Activated CD4-positive, alpha-beta memory T cell treated with anti-CD3 and anti-CD28 coated beads for 36 hours (primary cell): ENCODE measurements around the gene GCLM. TPM values are rescaled to one million over a fixed set of nuclear protein-coding genes. Genes with fewer than 3 reads are reported as not detected.

Source experiments
- CTCF ChIA-PET: fragments of 350-600 bp; sonication (Branson Sonifier 250); formaldehyde crosslinking; loops from one replicate; lab custom pipeline; 2021; ENCODE audit warnings: antibody characterized with exemption, inconsistent platforms; lab: Charles Lee
- POLR2A ChIA-PET: fragments of 350-600 bp; sonication (Branson Sonifier 250); formaldehyde crosslinking; loops from one replicate; lab custom pipeline; 2021; ENCODE audit warnings: antibody characterized with exemption; lab: Charles Lee
- DNase-seq: peaks from one replicate; pipeline ENCODE4 v3.0.0-alpha.2; 2020
- H3K27ac Mint-ChIP-seq: one replicate; pipeline ENCODE4 v1.8.0; 2021; ENCODE audit warnings: mixed read lengths
- H3K27me3 Mint-ChIP-seq: one replicate; pipeline ENCODE4 v1.8.0; 2021; ENCODE audit warnings: mixed read lengths
- H3K36me3 Mint-ChIP-seq: one replicate; pipeline ENCODE4 v1.8.0; 2021; ENCODE audit warnings: mixed read lengths
- H3K4me1 Mint-ChIP-seq: one replicate; pipeline ENCODE4 v1.8.0; 2021; ENCODE audit warnings: low read depth, mixed read lengths
- H3K4me3 Mint-ChIP-seq: one replicate; pipeline ENCODE4 v1.8.0; 2021; ENCODE audit warnings: mild to moderate bottlenecking, mixed read lengths
- H3K9me3 Mint-ChIP-seq: one replicate; pipeline ENCODE4 v1.8.0; 2021; ENCODE audit warnings: mixed read lengths
- intact Hi-C: fragments of 100-400 bp; cut with micrococcal nuclease; formaldehyde crosslinking; loops from one replicate; pipeline ENCODE4 v1.15.1; 2023
- total RNA-seq, 2 experiments: library from RNA; stranded (reverse); gene quantifications; one replicate each; pipeline ENCODE4 v1.2.3, GENCODE V29; 2021

Gene GCLM
- total RNA-seq, 2 experiments from 2014 or later, result 21.7 to 26.5 TPM

- CTCF ChIA-PET, result interaction anchor here (0.7 to 2.2 kb wide), 13 partner anchors 11 to 564 kb away, joined by 3 to 16 read pairs (median 4); partner anchors contain the start of genes DNTTIP2 and DR1
Observed at GRCh38 chr1:93910305-93910704, 1.1 kb upstream of the GCLM start.

GRCh38 chr1:93908394-93909145, 660 bp downstream of the GCLM start:
- no peaks in the 10 kb centered on the region for H3K27me3 Mint-ChIP-seq
- H3K4me1 Mint-ChIP-seq, result peaks cover 37% of the 10 kb centered on the region
- peaks cover 6% of the 10 kb centered on the region for H3K9me3 Mint-ChIP-seq
- peak overlapping the region; percentile 86 for H3K27ac Mint-ChIP-seq
- ChIA-PET POLR2A (interaction anchor here (1.4 to 1.8 kb wide), 3 partner anchors 12 to 30 kb away, joined by 4 to 11 read pairs (median 6); partner anchors contain the start of gene DNTTIP2), CTCF (interaction anchor here (0.5 to 2.2 kb wide), 10 partner anchors 15 to 678 kb away, joined by 3 to 16 read pairs (median 4); partner anchors contain the start of genes DNTTIP2 and DR1)
- H3K36me3 Mint-ChIP-seq, result peaks cover 8% of the 10 kb centered on the region
- DNase-seq, result peak; percentile 66
- intact Hi-C loops, result loop anchor here (1.0 to 5.0 kb wide), 5 partner anchors 29 to 561 kb away; partner anchors contain the start of genes ABCD3, DNTTIP2 and DR1
- peak overlapping the region; percentile 91 for H3K4me3 Mint-ChIP-seq

More at GRCh38 chr1:93910305-93910704, 1.1 kb upstream of the GCLM start:
- POLR2A ChIA-PET, result interaction anchor here (1.4 to 1.8 kb wide), 2 partner anchors 11 to 31 kb away, joined by 4 to 11 read pairs; partner anchors contain the start of gene DNTTIP2
- peaks cover 24% of the 10 kb centered on the region for H3K4me1 Mint-ChIP-seq
- peak overlapping the region; percentile 76 for H3K4me3 Mint-ChIP-seq
- H3K27me3 Mint-ChIP-seq, result no peaks in the 10 kb centered on the region
- intact Hi-C loops, result no loop called here
- DNase-seq, result no peak
- H3K27ac Mint-ChIP-seq, result no peak overlapping the region
- peaks cover 6% of the 10 kb centered on the region for H3K9me3 Mint-ChIP-seq
- peaks cover 8% of the 10 kb centered on the region for H3K36me3 Mint-ChIP-seq

GRCh38 chr1:93907718-93908117, 1.5 kb downstream of the GCLM start:
- POLR2A ChIA-PET, result interaction anchor here (1.4 kb wide), 1 partner anchor 29 kb away, joined by 6 read pairs; the partner anchor contains the start of gene DNTTIP2
- H3K27ac Mint-ChIP-seq, result peak overlapping the region; percentile 14
- DNase-seq, result no peak
- H3K9me3 Mint-ChIP-seq, result peaks cover 6% of the 10 kb centered on the region
- peak overlapping the region; percentile 64 for H3K4me3 Mint-ChIP-seq
- CTCF ChIA-PET, result interaction anchor here (0.8 kb wide), 1 partner anchor 28 kb away, joined by 3 read pairs; the partner anchor contains the start of gene DNTTIP2
- H3K27me3 Mint-ChIP-seq, result no peaks in the 10 kb centered on the region
- peaks cover 37% of the 10 kb centered on the region for H3K4me1 Mint-ChIP-seq
- H3K36me3 Mint-ChIP-seq, result peaks cover 8% of the 10 kb centered on the region
- intact Hi-C loops, result loop anchor here (1.0 to 5.0 kb wide), 4 partner anchors 60 to 560 kb away; partner anchors contain the start of genes ABCD3 and DR1

GRCh38 chr1:93906480-93906879, 2.8 kb downstream of the GCLM start:
- Mint-ChIP-seq H3K9me3 (peaks cover 6% of the 10 kb centered on the region), H3K4me1 (peaks cover 37% of the 10 kb centered on the region), H3K36me3 (peaks cover 10% of the 10 kb centered on the region), H3K27ac (no peak overlapping the region), H3K4me3 (no peak overlapping the region), H3K27me3 (no peaks in the 10 kb centered on the region)
- no peak for DNase-seq
- intact Hi-C loops, result loop anchor here (5.0 kb wide), 2 partner anchors 131 to 559 kb away; partner anchors contain the start of gene DR1
- ChIA-PET CTCF (no interaction called here), POLR2A (no interaction called here)

- peaks cover 16% of the 10 kb centered on the region for H3K36me3 Mint-ChIP-seq
- peaks cover 37% of the 10 kb centered on the region for H3K4me1 Mint-ChIP-seq
- intact Hi-C loops, result loop anchor here (5.0 kb wide), 2 partner anchors 132 to 558 kb away; partner anchors contain the start of gene DR1
- DNase-seq, result no peak
- H3K9me3 Mint-ChIP-seq, result peaks cover 6% of the 10 kb centered on the region
- no peak overlapping the region for H3K4me3 Mint-ChIP-seq
- no peak overlapping the region for H3K27ac Mint-ChIP-seq
- POLR2A ChIA-PET, result no interaction called here
- CTCF ChIA-PET, result no interaction called here
- no peaks in the 10 kb centered on the region for H3K27me3 Mint-ChIP-seq
Observed at GRCh38 chr1:93905734-93906133, 3.5 kb downstream of the GCLM start.

GRCh38 chr1:93905051-93905450, 4.2 kb downstream of the GCLM start:
- no peak overlapping the region for H3K4me3 Mint-ChIP-seq
- peaks cover 3% of the 10 kb centered on the region for H3K9me3 Mint-ChIP-seq
- peak overlapping the region; percentile 38 for H3K27ac Mint-ChIP-seq
- intact Hi-C loops, result loop anchor here (5.0 kb wide), 2 partner anchors 132 to 558 kb away; partner anchors contain the start of gene DR1
- CTCF ChIA-PET, result no interaction called here
- POLR2A ChIA-PET, result interaction anchor here (0.6 kb wide), 1 partner anchor 26 kb away, joined by 3 read pairs; no protein-coding TSS in a partner anchor
- H3K4me1 Mint-ChIP-seq, result peaks cover 37% of the 10 kb centered on the region
- no peaks in the 10 kb centered on the region for H3K27me3 Mint-ChIP-seq
- DNase-seq, result no peak
- peaks cover 16% of the 10 kb centered on the region for H3K36me3 Mint-ChIP-seq

GRCh38 chr1:93904228-93904627, 5.0 kb downstream of the GCLM start:
- intact Hi-C loops, result no loop called here
- Mint-ChIP-seq H3K36me3 (peaks cover 15% of the 10 kb centered on the region), H3K4me3 (no peak overlapping the region), H3K27ac (peak overlapping the region; percentile 69), H3K9me3 (no peaks in the 10 kb centered on the region), H3K4me1 (peaks cover 38% of the 10 kb centered on the region), H3K27me3 (no peaks in the 10 kb centered on the region)
- ChIA-PET POLR2A (no interaction called here), CTCF (no interaction called here)
- no peak for DNase-seq

GRCh38 chr1:93900723-93901504, 8.3 kb downstream of the GCLM start:
- ChIA-PET POLR2A (interaction anchor here (0.5 kb wide), 1 partner anchor 21 kb away, joined by 3 read pairs; no protein-coding TSS in a partner anchor), CTCF (no interaction called here)
- Mint-ChIP-seq H3K9me3 (no peaks in the 10 kb centered on the region), H3K4me3 (no peak overlapping the region), H3K27me3 (no peaks in the 10 kb centered on the region), H3K4me1 (peaks cover 20% of the 10 kb centered on the region), H3K27ac (no peak overlapping the region), H3K36me3 (peaks cover 17% of the 10 kb centered on the region)
- intact Hi-C loops, result no loop called here
- DNase-seq, result no peak

- Mint-ChIP-seq H3K4me3 (no peak overlapping the region), H3K36me3 (peaks cover 17% of the 10 kb centered on the region)
- intact Hi-C loops, result no loop called here
Observed at GRCh38 chr1:93899543-93900207, 9.6 kb downstream of the GCLM start.

GRCh38 chr1:93888900-93889299, 20.3 kb downstream of the GCLM start:
- Mint-ChIP-seq H3K9me3 (no peaks in the 10 kb centered on the region), H3K4me3 (no peak overlapping the region), H3K36me3 (peaks cover 17% of the 10 kb centered on the region), H3K27me3 (no peaks in the 10 kb centered on the region), H3K4me1 (no peaks in the 10 kb centered on the region), H3K27ac (no peak overlapping the region)
- POLR2A ChIA-PET, result no interaction called here
- CTCF ChIA-PET, result no interaction called here
- DNase-seq, result no peak
- intact Hi-C loops, result no loop called here

More at GRCh38 chr1:93899543-93900207, 9.6 kb downstream of the GCLM start:
- H3K27ac Mint-ChIP-seq, result no peak overlapping the region
- ChIA-PET POLR2A (no interaction called here), CTCF (no interaction called here)
- no peaks in the 10 kb centered on the region for H3K9me3 Mint-ChIP-seq
- peaks cover 15% of the 10 kb centered on the region for H3K4me1 Mint-ChIP-seq
- DNase-seq, result no peak
- no peaks in the 10 kb centered on the region for H3K27me3 Mint-ChIP-seq

GRCh38 chr1:93882269-93882668, 27.0 kb downstream of the GCLM start:
- Mint-ChIP-seq H3K4me3 (no peak overlapping the region), H3K36me3 (peaks cover 16% of the 10 kb centered on the region), H3K9me3 (no peaks in the 10 kb centered on the region), H3K27ac (no peak overlapping the region), H3K27me3 (no peaks in the 10 kb centered on the region), H3K4me1 (peaks cover 17% of the 10 kb centered on the region)
- POLR2A ChIA-PET, result no interaction called here
- CTCF ChIA-PET, result no interaction called here
- no peak for DNase-seq
- intact Hi-C loops, result no loop called here
